A549 treated with Mapracorat at 1 μM for 4 hours (cell line): Measurements from ENCODE around the gene UGCG. TPM values are rescaled to one million over a fixed set of nuclear protein-coding genes. Genes with fewer than 3 reads are reported as not detected.

ENCODE experiments used
- total RNA-seq: library from RNA; stranded (reverse); fragments of 200-300 nt; extraction: Qiagen RNA extraction; gene quantifications from 5 replicates; pipeline ENCODE4 v1.2.3, GENCODE V29; 2022

UGCG gene
- 22.7 to 25.5 TPM (median 23.9 TPM) in 5 replicates for total RNA-seq

DNA sequence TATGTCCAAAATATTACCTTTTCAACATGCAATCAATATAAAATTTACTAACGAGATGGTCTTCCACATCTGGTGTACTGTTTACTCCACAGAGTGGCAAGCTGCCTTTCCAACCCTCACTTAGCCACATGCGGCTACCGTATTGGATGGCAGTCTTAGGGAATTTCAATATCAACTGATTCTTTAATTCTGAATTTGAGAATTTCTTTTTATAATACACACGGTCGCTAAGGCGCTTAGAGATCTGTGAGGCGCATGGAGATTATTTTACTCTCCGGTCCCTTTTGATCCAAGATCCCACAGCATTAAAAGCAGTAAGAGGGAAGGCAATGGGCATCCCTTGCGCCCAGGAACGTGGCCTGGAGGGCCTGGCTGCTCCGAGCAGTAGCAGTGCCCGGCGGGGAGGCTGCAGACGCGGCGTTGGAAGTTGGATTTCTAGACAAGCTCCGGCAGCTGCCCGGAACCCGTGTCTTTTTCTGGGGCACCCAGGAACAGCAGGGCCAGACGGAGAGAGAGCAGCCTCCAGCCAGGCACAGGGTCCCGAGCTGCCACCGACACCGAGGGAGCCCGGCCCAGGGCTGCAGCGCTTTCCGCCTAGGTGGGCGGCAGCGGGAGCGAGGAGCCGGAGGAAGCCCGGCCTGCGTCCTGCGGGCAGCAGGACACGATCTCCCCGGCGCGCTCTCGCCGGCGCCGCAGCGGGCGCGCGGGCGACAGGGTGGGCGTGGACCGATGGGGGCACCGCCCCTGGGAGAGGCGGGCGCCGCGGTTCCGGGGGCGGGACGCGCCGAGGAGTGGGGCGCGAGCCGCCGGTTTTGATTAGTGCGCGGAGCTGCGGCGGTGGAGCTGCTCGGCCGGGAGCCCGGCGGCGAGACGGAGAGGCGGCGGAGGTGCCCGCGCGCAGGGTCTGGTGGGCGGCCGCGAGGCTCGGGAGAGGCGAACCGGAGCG, at the start of gene UGCG:
Gene UGCG (plus strand): TSS at position 819 of the 946 bp plus-strand sequence. CDS start 402 bp downstream, outside the sequence.

Other genes starting within 250 kb of the UGCG start
- gene GNG10, start 235.2 kb upstream of the UGCG start, total RNA-seq: 54.4 to 71.1 TPM (median 62.7 TPM) in 5 replicates
- gene SHOC1, start 101.9 kb upstream of the UGCG start, total RNA-seq: 0.02 TPM in 1 of 5 replicates, not detected in the others